Osteoblast (primary cell): ENCODE data around the gene DRD4. TPM values are rescaled to one million over a fixed set of nuclear protein-coding genes. Genes with fewer than 3 reads are reported as not detected.
"Not testable (repeated sequence)": the region's sequence is repeated elsewhere in the genome, so short reads cannot be mapped to it uniquely, and the experiment has no call there.

Experiments used
- DNase-seq: peaks from one replicate; pipeline ENCODE4 v3.0.0; 2011; ENCODE audit warnings: low spot score, mixed read lengths; ENCODE audit not compliant: insufficient read length; ENCODE audit errors: missing footprints
- H2AFZ ChIP-seq: 2 replicates; pipeline ENCODE4 v1.6.0; 2011; ENCODE audit warnings: mild to moderate bottlenecking, low read length
- H3K27ac ChIP-seq: 2 replicates; pipeline ENCODE4 v1.5.1; 2011; ENCODE audit warnings: mild to moderate bottlenecking, low read depth, low read length, moderate library complexity
- H3K27me3 ChIP-seq: 2 replicates; pipeline ENCODE4 v1.6.0; 2012; ENCODE audit warnings: mild to moderate bottlenecking, control low read depth, inconsistent platforms, low read length, moderate library complexity; ENCODE audit not compliant: insufficient read depth
- H3K36me3 ChIP-seq: 2 replicates; pipeline ENCODE4 v1.5.1; 2011; ENCODE audit warnings: mild to moderate bottlenecking, low read length, control low read depth, moderate library complexity; ENCODE audit not compliant: insufficient read depth
- H3K4me1 ChIP-seq: 2 replicates; pipeline ENCODE4 v1.5.1; 2011; ENCODE audit warnings: mild to moderate bottlenecking, low read length, control low read depth, moderate library complexity; ENCODE audit not compliant: insufficient read depth
- H3K4me2 ChIP-seq: 2 replicates; pipeline ENCODE4 v1.6.0; 2011; ENCODE audit warnings: mild to moderate bottlenecking, low read length; ENCODE audit not compliant: insufficient read depth
- H3K4me3 ChIP-seq: fragments of 200-600 bp; sonication (generic); 3 replicates; pipeline ENCODE4 v1.5.1; 2012; ENCODE audit warnings: mild to moderate bottlenecking, low read length, inconsistent platforms; ENCODE audit not compliant: insufficient read depth
- H3K79me2 ChIP-seq: 2 replicates; pipeline ENCODE4 v1.6.0; 2012; ENCODE audit warnings: mild to moderate bottlenecking, low read length, control low read depth, inconsistent platforms; ENCODE audit not compliant: insufficient read depth
- H3K9me3 ChIP-seq: 2 replicates; pipeline ENCODE4 v1.5.1; 2011; ENCODE audit warnings: low read depth, low read length, control low read depth
- H4K20me1 ChIP-seq: 2 replicates; pipeline ENCODE4 v1.6.0; 2012; ENCODE audit warnings: mild to moderate bottlenecking, low read length, control low read depth; ENCODE audit not compliant: insufficient read depth
- total RNA-seq: library from RNA; depleted of rRNA; stranded (reverse); fragments of >200 nt; gene quantifications from 2 replicates; pipeline ENCODE4 v1.2.3, GENCODE V29; 2012
- TF ChIP-seq, protein P1 (sequence below): IDR thresholded peaks from 2 replicates; pipeline ENCODE4 v1.5.1; 2011; ENCODE audit warnings: mild to moderate bottlenecking, low read depth, low read length, moderate library complexity; ENCODE audit errors: extremely low read depth

Gene DRD4
- total RNA-seq, 1 donor, result not detected

DNA sequence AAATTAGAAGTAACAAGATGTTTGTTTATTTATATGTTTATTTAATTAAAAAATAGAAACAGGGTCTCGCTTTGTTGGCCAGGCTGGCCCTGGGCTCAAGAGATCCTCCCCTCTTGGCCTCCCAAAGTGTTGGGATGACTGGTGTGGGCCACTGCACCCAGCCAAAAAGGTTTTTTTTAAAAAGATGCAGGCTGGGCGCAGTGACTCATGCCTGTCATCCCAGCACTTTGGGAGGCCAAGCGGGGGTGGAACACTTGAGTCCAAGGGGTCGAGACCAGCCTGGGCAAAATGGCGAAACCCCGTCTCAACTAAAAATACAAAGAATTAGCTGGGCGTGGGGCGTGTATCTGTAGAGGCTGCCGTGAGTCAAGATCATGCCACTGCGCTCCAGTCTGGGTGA lies 13.4 kb downstream of the DRD4 start:
- no peak overlapping the region for H3K4me3 ChIP-seq
- no peaks in the 10 kb centered on the region for H3K9me3 ChIP-seq
- H3K27me3 ChIP-seq, result no peaks in the 10 kb centered on the region
- DNase-seq, result peak; percentile 11
- H3K27ac ChIP-seq, result no peak overlapping the region
- no peaks in the 10 kb centered on the region for H4K20me1 ChIP-seq
- no peaks in the 10 kb centered on the region for H3K4me1 ChIP-seq
- TF ChIP-seq, protein P1, sequence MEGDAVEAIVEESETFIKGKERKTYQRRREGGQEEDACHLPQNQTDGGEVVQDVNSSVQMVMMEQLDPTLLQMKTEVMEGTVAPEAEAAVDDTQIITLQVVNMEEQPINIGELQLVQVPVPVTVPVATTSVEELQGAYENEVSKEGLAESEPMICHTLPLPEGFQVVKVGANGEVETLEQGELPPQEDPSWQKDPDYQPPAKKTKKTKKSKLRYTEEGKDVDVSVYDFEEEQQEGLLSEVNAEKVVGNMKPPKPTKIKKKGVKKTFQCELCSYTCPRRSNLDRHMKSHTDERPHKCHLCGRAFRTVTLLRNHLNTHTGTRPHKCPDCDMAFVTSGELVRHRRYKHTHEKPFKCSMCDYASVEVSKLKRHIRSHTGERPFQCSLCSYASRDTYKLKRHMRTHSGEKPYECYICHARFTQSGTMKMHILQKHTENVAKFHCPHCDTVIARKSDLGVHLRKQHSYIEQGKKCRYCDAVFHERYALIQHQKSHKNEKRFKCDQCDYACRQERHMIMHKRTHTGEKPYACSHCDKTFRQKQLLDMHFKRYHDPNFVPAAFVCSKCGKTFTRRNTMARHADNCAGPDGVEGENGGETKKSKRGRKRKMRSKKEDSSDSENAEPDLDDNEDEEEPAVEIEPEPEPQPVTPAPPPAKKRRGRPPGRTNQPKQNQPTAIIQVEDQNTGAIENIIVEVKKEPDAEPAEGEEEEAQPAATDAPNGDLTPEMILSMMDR, result no peak
- H3K79me2 ChIP-seq, result no peaks in the 10 kb centered on the region
- peaks cover 11% of the 10 kb centered on the region for H3K36me3 ChIP-seq
- no peak overlapping the region for H2AFZ ChIP-seq
- no peak overlapping the region for H3K4me2 ChIP-seq

DNA sequence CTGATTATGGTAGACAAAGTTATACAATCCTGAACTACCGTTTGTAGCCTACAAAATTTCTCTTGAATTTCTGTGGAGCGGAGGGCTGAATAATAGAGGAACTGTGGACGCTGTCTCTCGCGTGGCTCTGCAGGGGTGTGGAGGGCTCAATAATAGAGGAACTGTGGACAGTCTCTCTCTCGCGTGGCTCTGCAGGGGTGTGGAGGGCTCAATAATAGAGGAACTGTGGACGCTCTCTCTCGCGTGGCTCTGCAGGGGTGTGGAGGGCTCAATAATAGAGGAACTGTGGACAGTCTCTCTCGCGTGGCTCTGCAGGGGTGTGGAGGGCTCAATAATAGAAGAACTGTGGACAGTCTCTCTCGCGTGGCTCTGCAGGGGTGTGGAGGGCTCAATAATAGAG lies 16.1 kb downstream of the DRD4 start:
- H2AFZ ChIP-seq, result not testable (repeated sequence)

DNA sequence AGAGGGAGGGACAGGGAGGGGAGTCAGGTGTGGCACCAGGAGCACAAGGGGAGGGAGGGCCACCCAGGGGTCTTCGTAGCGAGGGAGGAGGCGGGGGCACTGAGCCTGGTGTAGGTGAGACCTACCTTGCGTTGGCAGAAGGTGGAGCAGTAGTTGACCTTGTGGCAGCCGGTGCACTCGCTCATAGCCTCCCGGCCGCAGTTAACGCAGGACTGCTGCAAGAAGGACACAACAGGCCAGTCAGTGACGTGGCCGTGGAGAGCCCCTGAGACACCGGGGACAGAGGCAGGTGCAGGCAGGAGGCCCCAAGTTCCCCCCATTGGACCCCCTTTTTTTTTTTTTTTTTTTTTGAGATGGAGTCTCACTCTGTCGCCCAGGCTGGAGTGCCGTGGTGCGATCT lies 16.8 kb downstream of the DRD4 start:
- DNase-seq, result peak; percentile 47
- Histone ChIP-seq H3K4me3 (no peak overlapping the region), H3K27me3 (no peaks in the 10 kb centered on the region), H2AFZ (no peak overlapping the region), H3K27ac (no peak overlapping the region), H3K79me2 (no peaks in the 10 kb centered on the region), H4K20me1 (peaks cover 4% of the 10 kb centered on the region), H3K4me1 (no peaks in the 10 kb centered on the region), H3K36me3 (peaks cover 6% of the 10 kb centered on the region), H3K4me2 (no peak overlapping the region), H3K9me3 (no peaks in the 10 kb centered on the region)
- TF ChIP-seq, protein P1, result no peak

More for the DNA sequence above, 16.1 kb downstream of the DRD4 start:
- not testable (repeated sequence) for H3K4me3 ChIP-seq, H3K79me2 ChIP-seq, H3K27me3 ChIP-seq, H3K4me1 ChIP-seq, H3K27ac ChIP-seq, H4K20me1 ChIP-seq, H3K4me2 ChIP-seq, H3K9me3 ChIP-seq
- DNase-seq, result peak; percentile 29
- peaks cover 11% of the 10 kb centered on the region for H3K36me3 ChIP-seq

DNA sequence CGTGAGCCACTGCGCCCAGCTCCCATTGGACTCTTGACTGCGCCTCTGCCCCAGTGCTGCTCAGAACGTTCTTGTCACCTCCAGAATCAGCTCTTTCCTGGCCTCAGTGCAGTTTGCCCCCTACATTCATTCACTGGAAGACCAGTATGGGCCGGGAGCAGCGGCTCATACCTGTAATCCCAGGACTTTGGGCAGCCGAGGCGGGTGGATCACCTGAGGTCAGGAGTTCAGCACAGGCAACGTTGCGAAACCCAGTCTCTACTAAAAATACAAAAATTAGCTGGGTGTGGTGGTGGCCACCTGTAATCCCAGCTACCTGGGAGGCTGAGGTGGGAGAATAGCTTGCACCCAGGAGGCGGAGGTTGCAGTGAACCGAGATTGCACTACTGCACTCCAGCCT lies 17.4 kb downstream of the DRD4 start:
- not testable (repeated sequence) for H2AFZ ChIP-seq, H3K4me2 ChIP-seq, H4K20me1 ChIP-seq, H3K4me3 ChIP-seq, H3K79me2 ChIP-seq, H3K27me3 ChIP-seq, H3K4me1 ChIP-seq, H3K27ac ChIP-seq, H3K9me3 ChIP-seq
- H3K36me3 ChIP-seq, result peaks cover 13% of the 10 kb centered on the region
- peak; percentile 15 for DNase-seq

DNA sequence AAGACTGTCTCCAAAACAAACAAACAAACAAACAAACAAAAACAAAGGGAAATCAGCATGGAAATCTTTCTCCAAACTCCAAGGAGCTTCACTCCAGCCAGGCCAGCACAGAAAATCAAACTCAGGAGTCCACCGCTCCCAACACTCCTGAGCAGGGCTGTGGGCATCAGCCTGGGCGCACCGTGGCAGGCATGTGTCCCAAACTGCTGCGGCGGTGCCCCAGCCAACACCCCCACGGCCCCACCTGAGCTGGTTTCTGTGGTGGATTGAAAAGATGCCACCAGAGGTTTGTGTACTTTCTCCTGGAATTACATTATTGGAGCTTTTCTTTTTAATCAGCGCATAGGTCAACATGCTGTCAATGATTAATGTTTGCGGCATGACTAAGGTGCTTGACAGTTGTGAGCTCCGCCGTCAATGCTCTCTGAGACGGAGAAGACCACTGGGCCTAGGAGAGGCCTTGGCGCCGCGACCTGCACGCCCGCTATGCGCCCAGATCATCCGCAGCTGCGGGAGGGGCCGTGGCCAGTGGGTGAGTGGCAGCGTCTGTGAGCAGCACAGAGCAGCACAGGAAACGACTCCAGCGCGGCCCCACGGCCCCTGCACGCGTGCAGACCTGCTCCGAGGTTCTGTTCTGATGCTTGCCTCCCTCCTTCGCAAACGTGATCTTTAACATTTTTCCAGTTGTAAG lies 18.1 kb downstream of the DRD4 start:
- TF ChIP-seq, protein P1, result no peak
- Histone ChIP-seq H3K9me3 (no peaks in the 10 kb centered on the region), H3K4me1 (no peaks in the 10 kb centered on the region), H3K4me2 (no peak overlapping the region), H3K36me3 (peaks cover 15% of the 10 kb centered on the region), H4K20me1 (peaks cover 10% of the 10 kb centered on the region), H2AFZ (no peak overlapping the region), H3K79me2 (no peaks in the 10 kb centered on the region), H3K4me3 (no peak overlapping the region), H3K27me3 (no peaks in the 10 kb centered on the region), H3K27ac (no peak overlapping the region)
- DNase-seq, result peak; percentile 74
